HCT116 (cell line): ENCODE data around the gene ZSCAN1. TPM values are rescaled to one million over a fixed set of nuclear protein-coding genes. Genes with fewer than 3 reads are reported as not detected.

Experiments used
- ATAC-seq: fragments of 200-7000 bp; cut with Tn5 transposase; 2 replicates; pipeline ENCODE4 v1.9.1; 2020; ENCODE audit warnings: mild to moderate bottlenecking, moderate library complexity
- BruUV-seq: library from RNA; stranded (reverse); fragments of 400-500 nt; replicated peaks from 2 replicates; lab custom pipeline; 2021; lab: Mats Ljungman, UMichigan
- CTCF ChIA-PET: fragments of 300-600 bp; sonication (Branson Sonifier 250); formaldehyde crosslinking; loops from one replicate; lab custom pipeline; 2021; ENCODE audit warnings: antibody characterized with exemption; lab: Charles Lee
- POLR2A ChIA-PET: fragments of 300-600, 350-600 bp; sonication (Branson Sonifier 250); formaldehyde crosslinking; loops from one replicate; lab custom pipeline; 2021; ENCODE audit warnings: antibody characterized with exemption; lab: Charles Lee
- RAD21 ChIA-PET, 2 experiments: fragments of 300-600 bp; sonication (Branson Sonifier 250); formaldehyde crosslinking; loops; one replicate each; lab custom pipeline; 2023; ENCODE audit warnings: low total read pairs in 2 of 2; ENCODE audit not compliant: uncharacterized antibody in 2 of 2, unreplicated experiment in 2 of 2, low non-redundant PET in 1 of 2; lab: Charles Lee
- DNase-seq: peaks from one replicate; pipeline ENCODE4 v3.0.0-alpha.2; 2010; ENCODE audit warnings: low read depth, low spot score
- H2AFZ ChIP-seq: fragments of 200-600 bp; shearing (Covaris generic), sonication (generic); 2 replicates; pipeline ENCODE4 v1.6.1; 2017; ENCODE audit warnings: low read depth, mixed run types, mixed read lengths, antibody characterized with exemption, low read length; ENCODE audit not compliant: poor library complexity, severe bottlenecking
- H3K27ac ChIP-seq: 2 replicates; pipeline ENCODE4 v1.5.1; 2012; ENCODE audit warnings: low read depth, low read length
- H3K27me3 ChIP-seq: fragments of 200-600 bp; sonication (generic); 2 replicates; pipeline ENCODE4 v1.6.1; 2016; ENCODE audit warnings: mixed run types, low read length, mixed read lengths; ENCODE audit not compliant: insufficient read depth
- H3K36me3 ChIP-seq, 2 experiments: fragments of 200-500 bp in 1 of 2; fragments of 200-600 bp in 1 of 2; sonication (Bioruptor generic) in 1 of 2; sonication (generic) in 1 of 2; 2 replicates each; pipeline versions ENCODE4 v1.5.1 to v1.6.1; 2014 to 2016; ENCODE audit warnings: low read length in 2 of 2, inconsistent platforms in 1 of 2, mixed read lengths in 1 of 2, mixed run types in 1 of 2; ENCODE audit not compliant: insufficient read depth in 2 of 2, control insufficient read depth in 1 of 2
- H3K4me1 ChIP-seq, 2 experiments: fragments of 200-600 bp in 1 of 2; sonication (generic) in 1 of 2; 2 replicates each; pipeline versions ENCODE4 v1.5.1 to v1.6.1; 2012 to 2017; ENCODE audit warnings: low read length in 2 of 2, inconsistent platforms in 1 of 2, mild to moderate bottlenecking in 1 of 2, mixed read lengths in 1 of 2, mixed run types in 1 of 2, moderate library complexity in 1 of 2; ENCODE audit not compliant: insufficient read depth in 2 of 2, control insufficient read depth in 1 of 2
- H3K4me2 ChIP-seq: fragments of 200-600 bp; sonication (generic); 2 replicates; pipeline ENCODE4 v1.6.1; 2017; ENCODE audit warnings: mixed run types, low read length, mixed read lengths
- H3K4me3 ChIP-seq, 2 experiments: fragments of 200-600 bp in 1 of 2; sonication (generic) in 1 of 2; replicated peaks in 1 of 2; 2 replicates each; pipeline ENCODE4 v1.5.1; 2011 to 2016; ENCODE audit warnings: low read length in 2 of 2, control low read depth in 1 of 2, low read depth in 1 of 2, mild to moderate bottlenecking in 1 of 2, mixed read lengths in 1 of 2, mixed run types in 1 of 2
- H3K79me2 ChIP-seq: fragments of 200-600 bp; sonication (generic); 2 replicates; pipeline ENCODE4 v1.6.1; 2017; ENCODE audit warnings: mild to moderate bottlenecking, mixed run types, low read length, moderate library complexity, mixed read lengths; ENCODE audit not compliant: insufficient read depth
- H3K9ac ChIP-seq: fragments of 200-600 bp; sonication (generic); 2 replicates; pipeline ENCODE4 v1.6.1; 2016; ENCODE audit warnings: low read length, mixed read lengths
- H3K9me2 ChIP-seq: fragments of 200-600 bp; sonication (generic), shearing (Covaris generic); 2 replicates; pipeline ENCODE4 v1.6.1; 2017; ENCODE audit warnings: mixed run types, mild to moderate bottlenecking, moderate library complexity; ENCODE audit not compliant: insufficient read depth
- H3K9me3 ChIP-seq, 2 experiments: fragments of 200-500 bp in 1 of 2; fragments of 200-600 bp in 1 of 2; sonication (Bioruptor generic) in 1 of 2; sonication (generic) in 1 of 2; 2 replicates each; pipeline ENCODE4 v1.6.1; 2014 to 2017; ENCODE audit warnings: low read length in 2 of 2, mixed read lengths in 2 of 2, inconsistent platforms in 1 of 2, low read depth in 1 of 2, mild to moderate bottlenecking in 1 of 2, mixed run types in 1 of 2, moderate library complexity in 1 of 2; ENCODE audit not compliant: control insufficient read depth in 1 of 2, insufficient read depth in 1 of 2
- H4K20me1 ChIP-seq: fragments of 200-600 bp; sonication (generic), shearing (Covaris generic); 2 replicates; pipeline ENCODE4 v1.6.1; 2017; ENCODE audit warnings: mixed run types, mild to moderate bottlenecking, moderate library complexity; ENCODE audit not compliant: insufficient read depth
- CBX3 ChIP-seq: IDR thresholded peaks from 2 replicates; pipeline ENCODE4 v1.6.1; 2012; ENCODE audit warnings: low read depth
- CTCF ChIP-seq, 3 experiments: fragments of 200-600 bp in 1 of 3; sonication (generic) in 1 of 3; IDR thresholded peaks in 2 of 3; conservative IDR thresholded peaks in 1 of 3; 2 replicates each; pipeline ENCODE4 v1.5.1; 2012 to 2017; ENCODE audit warnings: low read depth in 2 of 3, low read length in 2 of 3, antibody characterized with exemption in 1 of 3, borderline replicate concordance in 1 of 3, control low read depth in 1 of 3, mild to moderate bottlenecking in 1 of 3, mixed read lengths in 1 of 3, mixed run types in 1 of 3, moderate library complexity in 1 of 3; ENCODE audit not compliant: insufficient read depth in 1 of 3
- EGR1 ChIP-seq: IDR thresholded peaks from 2 replicates; pipeline ENCODE4 v1.6.1; 2012; ENCODE audit warnings: low read depth
- ELF1 ChIP-seq: IDR thresholded peaks from 2 replicates; pipeline ENCODE4 v1.6.1; 2012; ENCODE audit warnings: low read depth, borderline replicate concordance
- EZH2 ChIP-seq: fragments of 200-600 bp; sonication (generic); IDR thresholded peaks from 2 replicates; pipeline ENCODE4 v1.6.1; 2017; ENCODE audit warnings: antibody characterized with exemption, mixed run types
- JUND ChIP-seq: IDR thresholded peaks from 2 replicates; pipeline ENCODE4 v1.6.1; 2012
- POLR2A ChIP-seq: IDR thresholded peaks from 2 replicates; pipeline ENCODE4 v1.7.0; 2011; ENCODE audit warnings: borderline replicate concordance; ENCODE audit not compliant: insufficient read depth, insufficient read length; ENCODE audit errors: extremely low read depth
- POLR2AphosphoS5 ChIP-seq: IDR thresholded peaks from 2 replicates; pipeline ENCODE4 v1.6.1; 2011; ENCODE audit warnings: mild to moderate bottlenecking, low read depth, low read length, moderate library complexity
- RAD21 ChIP-seq: IDR thresholded peaks from 2 replicates; pipeline ENCODE4 v1.6.1; 2012; ENCODE audit warnings: low read depth, mild to moderate bottlenecking
- SIN3A ChIP-seq: IDR thresholded peaks from 2 replicates; pipeline ENCODE4 v1.6.1; 2012; ENCODE audit warnings: low read depth
- SP1 ChIP-seq: IDR thresholded peaks from 2 replicates; pipeline ENCODE4 v1.6.1; 2012; ENCODE audit warnings: low read depth
- SRF ChIP-seq: IDR thresholded peaks from 2 replicates; pipeline ENCODE4 v1.6.1; 2012; ENCODE audit warnings: low read depth
- YY1 ChIP-seq: IDR thresholded peaks from 2 replicates; pipeline ENCODE4 v1.6.1; 2011; ENCODE audit warnings: low read length, low read depth, moderate library complexity, mild to moderate bottlenecking; ENCODE audit not compliant: insufficient replicate concordance; ENCODE audit errors: extremely low read depth
- ZFX ChIP-seq: fragments of 450-650 bp; IDR thresholded peaks from 2 replicates; pipeline ENCODE4 v1.6.1; 2017
- ZNF274 ChIP-seq: fragments of 200-500 bp; sonication (Bioruptor generic); IDR thresholded peaks from 2 replicates; pipeline ENCODE4 v1.6.1; 2014; ENCODE audit warnings: mild to moderate bottlenecking, low read depth, low read length, inconsistent platforms
- intact Hi-C: fragments of 100-400 bp; cut with micrococcal nuclease; formaldehyde crosslinking; loops from 2 replicates; pipeline ENCODE4 v1.10.0; 2022
- total RNA-seq: library from RNA; stranded (reverse); gene quantifications from one replicate; pipeline ENCODE4 v1.2.1, GENCODE V29; 2021; ENCODE audit not compliant: unreplicated experiment
- TF ChIP-seq, protein P1 (sequence below): IDR thresholded peaks from 2 replicates; pipeline ENCODE4 v1.6.1; 2012; ENCODE audit warnings: low read depth
- TF ChIP-seq, protein P2 (sequence below): IDR thresholded peaks from 2 replicates; pipeline ENCODE4 v1.6.1; 2012

The ZSCAN1 gene
- total RNA-seq, 1 experiment from 2014 or later: not detected

GRCh38 chr19:58037927-58038687 lies 4.3 kb downstream of the ZSCAN1 start:
- no peaks in the 10 kb centered on the region for H3K36me3 ChIP-seq
- no TSS peak for BruUV-seq
- H3K9me3 ChIP-seq: peaks cover 0 to 10% of the 10 kb centered on the region in 2 experiments; a peak in 2 of 4 replicates
- no peak for ATAC-seq
- ChIA-PET CTCF (no interaction called here), RAD21 (no interaction called here), POLR2A (no interaction called here)
- H3K4me1 ChIP-seq: no peaks in the 10 kb centered on the region
- no peak overlapping the region for H2AFZ ChIP-seq
- H4K20me1 ChIP-seq: no peaks in the 10 kb centered on the region
- H3K79me2 ChIP-seq: no peaks in the 10 kb centered on the region
- no peak for TF ChIP-seq CTCF (IDR thresholded peaks at IDR 0.05 in 2 of 3, conservative IDR thresholded peaks at IDR 0.05 in 1 of 3; ENCODE audit: borderline replicate concordance in 1 of 3, insufficient read depth in 1 of 3, low read depth in 2 of 3, low read length in 2 of 3)
- no peak for TF ChIP-seq EGR1
- TF ChIP-seq EZH2: no peak
- TF ChIP-seq, protein P1, sequence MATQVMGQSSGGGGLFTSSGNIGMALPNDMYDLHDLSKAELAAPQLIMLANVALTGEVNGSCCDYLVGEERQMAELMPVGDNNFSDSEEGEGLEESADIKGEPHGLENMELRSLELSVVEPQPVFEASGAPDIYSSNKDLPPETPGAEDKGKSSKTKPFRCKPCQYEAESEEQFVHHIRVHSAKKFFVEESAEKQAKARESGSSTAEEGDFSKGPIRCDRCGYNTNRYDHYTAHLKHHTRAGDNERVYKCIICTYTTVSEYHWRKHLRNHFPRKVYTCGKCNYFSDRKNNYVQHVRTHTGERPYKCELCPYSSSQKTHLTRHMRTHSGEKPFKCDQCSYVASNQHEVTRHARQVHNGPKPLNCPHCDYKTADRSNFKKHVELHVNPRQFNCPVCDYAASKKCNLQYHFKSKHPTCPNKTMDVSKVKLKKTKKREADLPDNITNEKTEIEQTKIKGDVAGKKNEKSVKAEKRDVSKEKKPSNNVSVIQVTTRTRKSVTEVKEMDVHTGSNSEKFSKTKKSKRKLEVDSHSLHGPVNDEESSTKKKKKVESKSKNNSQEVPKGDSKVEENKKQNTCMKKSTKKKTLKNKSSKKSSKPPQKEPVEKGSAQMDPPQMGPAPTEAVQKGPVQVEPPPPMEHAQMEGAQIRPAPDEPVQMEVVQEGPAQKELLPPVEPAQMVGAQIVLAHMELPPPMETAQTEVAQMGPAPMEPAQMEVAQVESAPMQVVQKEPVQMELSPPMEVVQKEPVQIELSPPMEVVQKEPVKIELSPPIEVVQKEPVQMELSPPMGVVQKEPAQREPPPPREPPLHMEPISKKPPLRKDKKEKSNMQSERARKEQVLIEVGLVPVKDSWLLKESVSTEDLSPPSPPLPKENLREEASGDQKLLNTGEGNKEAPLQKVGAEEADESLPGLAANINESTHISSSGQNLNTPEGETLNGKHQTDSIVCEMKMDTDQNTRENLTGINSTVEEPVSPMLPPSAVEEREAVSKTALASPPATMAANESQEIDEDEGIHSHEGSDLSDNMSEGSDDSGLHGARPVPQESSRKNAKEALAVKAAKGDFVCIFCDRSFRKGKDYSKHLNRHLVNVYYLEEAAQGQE: no peak
- no peak for TF ChIP-seq RAD21
- no peak for TF ChIP-seq SRF
- no peak for TF ChIP-seq YY1
- no peak for TF ChIP-seq ZNF274
- no peak for TF ChIP-seq SIN3A
- TF ChIP-seq JUND: no peak
- TF ChIP-seq POLR2A: no peak
- TF ChIP-seq ZFX: no peak
- TF ChIP-seq ELF1: no peak
- TF ChIP-seq CBX3: no peak
- TF ChIP-seq POLR2AphosphoS5: no peak
- TF ChIP-seq SP1: no peak
- TF ChIP-seq, protein P2, sequence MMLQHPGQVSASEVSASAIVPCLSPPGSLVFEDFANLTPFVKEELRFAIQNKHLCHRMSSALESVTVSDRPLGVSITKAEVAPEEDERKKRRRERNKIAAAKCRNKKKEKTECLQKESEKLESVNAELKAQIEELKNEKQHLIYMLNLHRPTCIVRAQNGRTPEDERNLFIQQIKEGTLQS: no peak
- H3K27me3 ChIP-seq: no peaks in the 10 kb centered on the region
- no peak overlapping the region for H3K9ac ChIP-seq
- no peak overlapping the region for H3K4me2 ChIP-seq
- no peak overlapping the region for H3K27ac ChIP-seq
- DNase-seq: no peak
- intact Hi-C loops: no loop called here
- H3K4me3 ChIP-seq: no peak overlapping the region
- H3K9me2 ChIP-seq: no peaks in the 10 kb centered on the region
